ENCODE data around the gene SARDH.

Gene SARDH

DNA sequence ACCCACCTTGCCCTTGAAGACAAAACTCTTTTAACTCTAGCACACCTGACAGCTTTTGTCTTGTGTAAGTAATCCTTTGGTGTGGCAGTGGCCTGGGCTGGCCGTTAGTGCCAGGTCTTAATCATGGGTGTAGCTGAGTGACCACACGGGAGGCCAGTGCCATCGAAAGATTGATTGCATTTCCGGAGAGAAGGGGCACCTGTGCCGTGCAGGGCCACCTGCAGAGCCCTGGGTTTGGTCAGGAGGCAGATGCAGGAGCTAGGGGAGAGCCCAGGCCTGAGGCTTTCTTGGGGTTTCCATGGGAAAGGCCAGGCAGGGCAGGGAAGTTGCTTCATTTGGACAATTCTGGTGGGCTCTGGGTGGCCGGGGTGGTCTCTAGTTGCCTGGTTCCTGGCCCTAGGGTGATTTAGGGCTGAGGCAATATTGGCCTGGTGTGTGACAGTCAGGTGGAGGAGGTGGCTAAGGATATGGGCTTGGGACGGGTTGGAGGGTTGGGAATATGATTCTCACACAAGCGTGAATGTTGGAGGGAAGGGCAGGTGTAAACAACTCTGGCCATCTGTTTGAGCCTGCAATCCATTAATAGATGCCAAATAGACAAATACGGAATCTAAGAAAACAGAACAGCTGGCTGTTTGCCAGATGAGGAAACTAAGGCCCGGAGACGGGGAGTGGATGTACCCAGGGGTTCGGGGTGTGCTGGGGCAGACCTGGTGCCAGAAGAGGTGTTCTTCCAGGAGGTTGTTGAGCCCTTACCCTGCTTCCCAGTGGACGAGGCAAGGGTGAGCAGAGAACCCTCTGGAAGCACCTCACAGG is 97.4 kb downstream of the SARDH start:
- no peak overlapping the region for H3K9ac ChIP-seq (ENCODE audit: low read depth, low read length)
- H3K4me2 ChIP-seq (ENCODE audit: insufficient read depth, low read length) = no peak overlapping the region
- no peak overlapping the region for H3K4me3 ChIP-seq (ENCODE audit: low read depth in 1 of 2, low read length in 2 of 2)
- H3K4me1 ChIP-seq (ENCODE audit: insufficient read depth, low read length) = no peaks in the 10 kb centered on the region
- TF ChIP-seq, protein P1, sequence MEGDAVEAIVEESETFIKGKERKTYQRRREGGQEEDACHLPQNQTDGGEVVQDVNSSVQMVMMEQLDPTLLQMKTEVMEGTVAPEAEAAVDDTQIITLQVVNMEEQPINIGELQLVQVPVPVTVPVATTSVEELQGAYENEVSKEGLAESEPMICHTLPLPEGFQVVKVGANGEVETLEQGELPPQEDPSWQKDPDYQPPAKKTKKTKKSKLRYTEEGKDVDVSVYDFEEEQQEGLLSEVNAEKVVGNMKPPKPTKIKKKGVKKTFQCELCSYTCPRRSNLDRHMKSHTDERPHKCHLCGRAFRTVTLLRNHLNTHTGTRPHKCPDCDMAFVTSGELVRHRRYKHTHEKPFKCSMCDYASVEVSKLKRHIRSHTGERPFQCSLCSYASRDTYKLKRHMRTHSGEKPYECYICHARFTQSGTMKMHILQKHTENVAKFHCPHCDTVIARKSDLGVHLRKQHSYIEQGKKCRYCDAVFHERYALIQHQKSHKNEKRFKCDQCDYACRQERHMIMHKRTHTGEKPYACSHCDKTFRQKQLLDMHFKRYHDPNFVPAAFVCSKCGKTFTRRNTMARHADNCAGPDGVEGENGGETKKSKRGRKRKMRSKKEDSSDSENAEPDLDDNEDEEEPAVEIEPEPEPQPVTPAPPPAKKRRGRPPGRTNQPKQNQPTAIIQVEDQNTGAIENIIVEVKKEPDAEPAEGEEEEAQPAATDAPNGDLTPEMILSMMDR (IDR thresholded peaks at IDR 0.05; ENCODE audit: borderline replicate concordance, extremely low read depth, low read length, poor library complexity, severe bottlenecking) = no peak
- TF ChIP-seq EZH2 (IDR thresholded peaks at IDR 0.05; ENCODE audit: borderline replicate concordance, low read depth, low read length, severe bottlenecking) = no peak
- H3K36me3 ChIP-seq (ENCODE audit: insufficient read depth, low read length) = no peaks in the 10 kb centered on the region
- no peaks in the 10 kb centered on the region for H4K20me1 ChIP-seq (ENCODE audit: insufficient read depth, low read length)
- ATAC-seq (ENCODE audit: insufficient read depth, low read depth) (no peak), DNase-seq (no peak)
- no peak overlapping the region for H2AFZ ChIP-seq (ENCODE audit: low read depth, low read length)
- no peaks in the 10 kb centered on the region for H3K27me3 ChIP-seq (ENCODE audit: insufficient read depth, low read length, poor library complexity)
- H3K9me3 ChIP-seq (ENCODE audit: insufficient read depth, low read length, severe bottlenecking) = no peaks in the 10 kb centered on the region
- H3K79me2 ChIP-seq (ENCODE audit: insufficient read depth, low read length) = no peaks in the 10 kb centered on the region
- no peak overlapping the region for H3K27ac ChIP-seq (ENCODE audit: low read length)

DNA sequence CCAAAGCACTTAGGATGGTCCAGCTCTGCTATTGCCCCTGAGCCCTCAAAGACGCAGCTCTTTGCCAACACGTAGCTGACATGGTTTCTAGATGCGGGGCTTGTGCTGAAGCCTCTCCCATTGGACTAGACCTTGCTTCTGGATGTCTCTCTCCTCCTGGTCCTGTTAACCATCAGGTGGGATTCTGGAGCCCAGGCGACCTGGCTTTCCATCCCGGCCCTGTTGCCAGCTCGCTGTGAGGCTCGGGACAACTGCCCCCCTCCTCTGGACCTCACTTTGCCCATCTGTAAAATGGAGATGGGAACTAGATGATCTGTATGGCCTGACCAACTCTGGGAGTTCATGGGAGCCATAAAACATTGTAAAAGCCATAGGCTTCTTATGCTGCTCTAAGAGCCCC is 98.0 kb downstream of the SARDH start:
- Histone ChIP-seq H3K4me1 (ENCODE audit: insufficient read depth, low read length) (no peaks in the 10 kb centered on the region), H3K4me2 (ENCODE audit: insufficient read depth, low read length) (no peak overlapping the region), H3K9ac (ENCODE audit: low read depth, low read length) (no peak overlapping the region), H3K27me3 (ENCODE audit: insufficient read depth, low read length, poor library complexity) (no peaks in the 10 kb centered on the region), H3K79me2 (ENCODE audit: insufficient read depth, low read length) (no peaks in the 10 kb centered on the region), H4K20me1 (ENCODE audit: insufficient read depth, low read length) (no peaks in the 10 kb centered on the region), H3K36me3 (ENCODE audit: insufficient read depth, low read length) (no peaks in the 10 kb centered on the region), H3K9me3 (ENCODE audit: insufficient read depth, low read length, severe bottlenecking) (no peaks in the 10 kb centered on the region), H2AFZ (ENCODE audit: low read depth, low read length) (no peak overlapping the region), H3K4me3 (ENCODE audit: low read depth in 1 of 2, low read length in 2 of 2) (no peak overlapping the region), H3K27ac (ENCODE audit: low read length) (no peak overlapping the region)
- no peak for DNase-seq
- no peak for TF ChIP-seq EZH2 (IDR thresholded peaks at IDR 0.05; ENCODE audit: borderline replicate concordance, low read depth, low read length, severe bottlenecking)
- TF ChIP-seq, protein P1 (IDR thresholded peaks at IDR 0.05; ENCODE audit: borderline replicate concordance, extremely low read depth, low read length, poor library complexity, severe bottlenecking) = no peak
- ATAC-seq (ENCODE audit: insufficient read depth, low read depth) = no peak

DNA sequence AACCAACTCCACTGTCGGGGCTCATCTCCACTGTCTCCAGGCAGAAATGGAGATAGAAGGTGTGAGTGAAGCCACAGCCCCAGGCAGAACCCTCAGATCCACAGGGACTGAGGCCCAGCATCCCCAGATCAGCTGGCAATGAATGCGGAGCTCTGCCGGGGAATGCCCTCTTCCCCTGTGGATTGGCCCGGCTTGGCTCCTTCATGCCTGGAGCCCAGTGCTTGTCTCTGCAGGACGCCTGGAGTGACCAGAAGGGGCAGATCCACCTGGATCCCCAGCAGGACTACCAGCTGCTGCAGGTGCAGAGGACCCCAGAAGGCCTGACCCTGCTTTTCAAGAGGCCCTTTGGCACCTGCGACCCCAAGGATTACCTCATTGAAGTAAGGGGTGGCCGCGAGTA is 98.5 kb downstream of the SARDH start:
- Histone ChIP-seq H3K36me3 (ENCODE audit: insufficient read depth, low read length) (no peaks in the 10 kb centered on the region), H3K4me1 (ENCODE audit: insufficient read depth, low read length) (peaks cover under 1% of the 10 kb centered on the region; the same call in 1 of the 2 replicates), H3K27me3 (ENCODE audit: insufficient read depth, low read length, poor library complexity) (no peaks in the 10 kb centered on the region), H2AFZ (ENCODE audit: low read depth, low read length) (no peak overlapping the region), H3K4me3 (ENCODE audit: low read depth in 1 of 2, low read length in 2 of 2) (no peak overlapping the region), H4K20me1 (ENCODE audit: insufficient read depth, low read length) (no peaks in the 10 kb centered on the region), H3K4me2 (ENCODE audit: insufficient read depth, low read length) (no peak overlapping the region), H3K79me2 (ENCODE audit: insufficient read depth, low read length) (no peaks in the 10 kb centered on the region), H3K9ac (ENCODE audit: low read depth, low read length) (no peak overlapping the region), H3K27ac (ENCODE audit: low read length) (no peak overlapping the region), H3K9me3 (ENCODE audit: insufficient read depth, low read length, severe bottlenecking) (no peaks in the 10 kb centered on the region)
- no peak for ATAC-seq (ENCODE audit: insufficient read depth, low read depth)
- DNase-seq = no peak
- TF ChIP-seq, protein P1 (IDR thresholded peaks at IDR 0.05; ENCODE audit: borderline replicate concordance, extremely low read depth, low read length, poor library complexity, severe bottlenecking) = no peak
- no peak for TF ChIP-seq EZH2 (IDR thresholded peaks at IDR 0.05; ENCODE audit: borderline replicate concordance, low read depth, low read length, severe bottlenecking)
